GM12801 (cell line): Measurements from ENCODE around the gene HEXIM2.

ENCODE experiments used
- TF ChIP-seq, protein P1 (sequence below): IDR thresholded peaks from one replicate; pipeline ENCODE4 v1.5.1; 2011; ENCODE audit warnings: control low read depth; ENCODE audit not compliant: insufficient read length; ENCODE audit errors: extremely low read depth

HEXIM2 gene

DNA sequence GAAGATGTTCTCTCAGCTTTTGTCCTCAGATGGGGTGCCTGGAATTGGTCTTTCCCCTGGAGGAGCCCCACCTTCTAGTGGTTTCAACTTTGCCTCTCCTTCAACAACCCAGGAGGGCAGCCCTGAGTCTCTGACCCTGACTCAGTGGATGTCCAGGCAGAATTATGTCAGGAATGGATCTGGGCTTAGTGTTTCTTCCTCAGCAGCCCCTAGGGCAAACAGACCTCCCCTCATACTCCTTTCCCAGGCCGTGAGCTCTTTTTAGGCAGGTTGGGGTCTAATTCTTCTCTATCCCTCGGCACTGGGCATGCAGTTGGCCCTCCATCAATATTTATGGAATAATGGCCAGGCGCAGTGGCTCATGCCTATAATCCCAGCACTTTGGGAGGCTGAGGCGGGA is 39.8 kb downstream of the HEXIM2 start:
- TF ChIP-seq, protein P1, sequence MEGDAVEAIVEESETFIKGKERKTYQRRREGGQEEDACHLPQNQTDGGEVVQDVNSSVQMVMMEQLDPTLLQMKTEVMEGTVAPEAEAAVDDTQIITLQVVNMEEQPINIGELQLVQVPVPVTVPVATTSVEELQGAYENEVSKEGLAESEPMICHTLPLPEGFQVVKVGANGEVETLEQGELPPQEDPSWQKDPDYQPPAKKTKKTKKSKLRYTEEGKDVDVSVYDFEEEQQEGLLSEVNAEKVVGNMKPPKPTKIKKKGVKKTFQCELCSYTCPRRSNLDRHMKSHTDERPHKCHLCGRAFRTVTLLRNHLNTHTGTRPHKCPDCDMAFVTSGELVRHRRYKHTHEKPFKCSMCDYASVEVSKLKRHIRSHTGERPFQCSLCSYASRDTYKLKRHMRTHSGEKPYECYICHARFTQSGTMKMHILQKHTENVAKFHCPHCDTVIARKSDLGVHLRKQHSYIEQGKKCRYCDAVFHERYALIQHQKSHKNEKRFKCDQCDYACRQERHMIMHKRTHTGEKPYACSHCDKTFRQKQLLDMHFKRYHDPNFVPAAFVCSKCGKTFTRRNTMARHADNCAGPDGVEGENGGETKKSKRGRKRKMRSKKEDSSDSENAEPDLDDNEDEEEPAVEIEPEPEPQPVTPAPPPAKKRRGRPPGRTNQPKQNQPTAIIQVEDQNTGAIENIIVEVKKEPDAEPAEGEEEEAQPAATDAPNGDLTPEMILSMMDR: no peak

GRCh38 chr17:45218895-45219661 is 57.4 kb downstream of the HEXIM2 start:
- TF ChIP-seq, protein P1: peak; percentile 52
